Gastrocnemius medialis (tissue), 4 donors: ENCODE measurements around the gene LMCD1.

Source experiments
- POLR2A ChIP-seq, 2 donors: fragments of 450-650 bp; IDR thresholded peaks; one replicate each; pipeline ENCODE4 v1.6.1; 2017; ENCODE audit warnings: antibody characterized with exemption in 2 of 2, mild to moderate bottlenecking in 2 of 2, moderate library complexity in 2 of 2
- TF ChIP-seq, protein P1 (sequence below), 5 experiments: fragments of 450-650 bp in 3 of 5; fragments of 200-600 bp in 2 of 5; sonication (generic) in 2 of 5; IDR thresholded peaks in 4 of 5; conservative IDR thresholded peaks in 1 of 5; 1 replicate in 4 of 5; 2 replicates in 1 of 5; pipeline ENCODE4 v1.5.1; 2016 to 2019; ENCODE audit warnings: antibody characterized with exemption in 5 of 5, mild to moderate bottlenecking in 3 of 5, moderate library complexity in 3 of 5

GRCh38 chr3:8621141-8621540 is 119.5 kb downstream of the LMCD1 start:
- TF ChIP-seq, protein P1, sequence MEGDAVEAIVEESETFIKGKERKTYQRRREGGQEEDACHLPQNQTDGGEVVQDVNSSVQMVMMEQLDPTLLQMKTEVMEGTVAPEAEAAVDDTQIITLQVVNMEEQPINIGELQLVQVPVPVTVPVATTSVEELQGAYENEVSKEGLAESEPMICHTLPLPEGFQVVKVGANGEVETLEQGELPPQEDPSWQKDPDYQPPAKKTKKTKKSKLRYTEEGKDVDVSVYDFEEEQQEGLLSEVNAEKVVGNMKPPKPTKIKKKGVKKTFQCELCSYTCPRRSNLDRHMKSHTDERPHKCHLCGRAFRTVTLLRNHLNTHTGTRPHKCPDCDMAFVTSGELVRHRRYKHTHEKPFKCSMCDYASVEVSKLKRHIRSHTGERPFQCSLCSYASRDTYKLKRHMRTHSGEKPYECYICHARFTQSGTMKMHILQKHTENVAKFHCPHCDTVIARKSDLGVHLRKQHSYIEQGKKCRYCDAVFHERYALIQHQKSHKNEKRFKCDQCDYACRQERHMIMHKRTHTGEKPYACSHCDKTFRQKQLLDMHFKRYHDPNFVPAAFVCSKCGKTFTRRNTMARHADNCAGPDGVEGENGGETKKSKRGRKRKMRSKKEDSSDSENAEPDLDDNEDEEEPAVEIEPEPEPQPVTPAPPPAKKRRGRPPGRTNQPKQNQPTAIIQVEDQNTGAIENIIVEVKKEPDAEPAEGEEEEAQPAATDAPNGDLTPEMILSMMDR (IDR thresholded peaks at IDR 0.05 in 4 of 5, conservative IDR thresholded peaks at IDR 0.05 in 1 of 5), result no peak
- TF ChIP-seq POLR2A (IDR thresholded peaks at IDR 0.05), result no peak
